COLO829 (cell line): ENCODE results near the gene ZNF485.
"Not testable (repeated sequence)": the region's sequence is repeated elsewhere in the genome, so short reads cannot be mapped to it uniquely, and the experiment has no call there.

ENCODE experiments used
- DNase-seq: peaks from one replicate; pipeline ENCODE4 v3.0.0; 2012; ENCODE audit warnings: low spot score

ZNF485 gene

GRCh38 chr10:43606323-43607198, at the start of gene ZNF485:
ZNF485 (plus strand) TSS chr10:43606438; CDS start chr10:43607051, 613 bp downstream.
- peak; percentile 54 for DNase-seq

DNA sequence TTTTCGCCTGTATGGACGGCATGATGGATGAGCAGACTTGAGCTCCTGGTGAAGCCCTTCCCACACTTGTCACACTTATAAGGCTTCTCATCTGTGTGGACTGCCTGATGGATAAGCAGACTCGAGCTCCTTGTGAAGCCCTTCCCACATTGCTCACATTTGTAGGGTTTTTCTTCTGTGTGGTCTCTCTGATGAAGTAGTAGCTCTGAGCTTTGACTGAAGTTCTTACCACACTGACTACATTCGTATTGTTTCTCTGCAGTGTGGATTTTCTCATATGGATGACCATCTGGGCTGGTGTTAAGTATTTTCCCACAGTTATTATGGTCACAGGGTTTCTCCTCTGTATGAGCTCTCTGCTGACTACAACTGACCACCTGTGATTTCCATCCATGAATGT, 49.0 kb upstream of the ZNF485 start:
- no peak for DNase-seq

GRCh38 chr10:43569681-43570080, 36.6 kb upstream of the ZNF485 start:
- DNase-seq, result no peak

- DNase-seq, result no peak
Observed at GRCh38 chr10:43570971-43571370, 35.3 kb upstream of the ZNF485 start.

DNA sequence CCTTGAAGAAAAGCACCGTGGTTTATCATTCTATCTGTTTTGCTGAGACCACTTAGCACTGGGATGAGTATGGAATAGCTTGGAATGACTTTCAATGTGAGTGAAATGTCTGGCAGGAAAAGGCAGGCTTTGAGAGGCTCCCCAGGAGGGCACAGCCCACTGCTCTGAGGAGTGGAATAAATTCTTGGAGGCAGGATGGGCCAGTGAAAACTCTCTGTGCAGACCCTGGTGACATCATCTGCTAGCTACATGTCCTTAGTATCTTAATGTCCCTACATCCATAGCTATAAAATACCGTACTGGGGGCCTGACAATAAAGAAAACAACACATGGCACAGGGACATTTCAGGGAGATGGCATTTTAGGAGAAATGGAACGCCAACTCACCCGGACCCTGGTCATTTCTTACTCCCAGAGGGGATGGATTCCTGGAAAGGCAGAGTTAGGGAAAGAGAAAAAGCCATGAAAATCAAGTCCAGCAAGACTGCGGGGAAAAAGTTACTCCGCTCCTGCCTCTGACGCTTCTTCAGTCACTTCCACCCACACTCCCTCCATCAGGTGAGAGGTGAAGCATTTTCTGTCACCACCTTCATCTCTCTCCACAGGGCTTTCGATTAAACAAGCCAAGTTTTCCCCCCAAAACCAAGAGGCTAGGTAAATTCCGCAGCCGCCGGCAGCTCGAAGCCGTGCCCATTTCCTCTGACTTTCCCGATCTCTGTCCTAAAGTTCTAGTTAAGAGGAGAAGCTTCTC, 32.8 kb upstream of the ZNF485 start:
- no peak for DNase-seq

DNA sequence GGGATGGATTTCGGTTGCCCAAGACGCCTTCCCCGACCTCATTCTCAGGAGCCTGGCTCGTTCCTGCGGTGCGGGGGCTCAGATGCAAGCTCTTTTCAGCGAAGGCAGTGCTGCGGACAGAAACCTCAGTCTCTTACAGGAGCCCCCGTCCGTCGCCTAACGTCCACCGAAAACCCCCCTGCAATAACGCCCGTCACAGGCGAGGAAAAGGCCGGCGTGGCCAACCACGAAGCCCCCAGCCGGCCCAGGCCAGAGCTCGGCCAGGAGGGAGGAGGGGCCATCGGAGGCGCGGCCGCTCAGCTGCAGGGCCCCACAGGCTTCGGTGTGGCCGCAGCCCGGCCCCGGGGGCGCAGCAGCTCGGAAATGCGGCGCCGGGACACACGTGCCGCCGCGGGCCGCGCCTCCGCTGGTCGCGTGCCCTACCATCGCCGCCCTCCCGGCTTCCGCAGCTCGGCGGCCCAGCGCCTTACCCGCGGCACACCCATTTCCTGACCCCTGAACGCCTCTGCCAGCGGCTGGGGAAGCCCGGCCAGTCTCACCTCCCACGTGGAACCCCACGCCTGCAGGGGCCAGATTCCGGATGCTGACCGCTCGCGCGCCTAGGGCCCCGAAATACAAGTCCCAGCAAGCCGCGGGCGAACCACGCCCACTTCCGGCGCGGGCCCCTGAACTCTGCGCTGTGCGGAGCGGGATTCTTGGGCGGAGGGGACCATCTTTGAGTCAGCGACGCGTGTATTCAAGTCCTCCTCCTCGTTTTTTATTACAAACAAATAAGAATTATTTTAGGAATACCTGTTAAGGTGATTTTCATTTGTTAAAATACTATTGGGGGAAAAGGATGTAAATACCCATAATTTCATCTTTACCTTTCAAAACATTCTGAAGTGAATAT, 32.0 kb upstream of the ZNF485 start, which contains the start of gene ZNF239:
TSS of gene ZNF239 (minus strand) at position 616 of the 892 bp plus-strand sequence. CDS start 16,537 bp downstream, outside the sequence.
- DNase-seq, result no peak

DNA sequence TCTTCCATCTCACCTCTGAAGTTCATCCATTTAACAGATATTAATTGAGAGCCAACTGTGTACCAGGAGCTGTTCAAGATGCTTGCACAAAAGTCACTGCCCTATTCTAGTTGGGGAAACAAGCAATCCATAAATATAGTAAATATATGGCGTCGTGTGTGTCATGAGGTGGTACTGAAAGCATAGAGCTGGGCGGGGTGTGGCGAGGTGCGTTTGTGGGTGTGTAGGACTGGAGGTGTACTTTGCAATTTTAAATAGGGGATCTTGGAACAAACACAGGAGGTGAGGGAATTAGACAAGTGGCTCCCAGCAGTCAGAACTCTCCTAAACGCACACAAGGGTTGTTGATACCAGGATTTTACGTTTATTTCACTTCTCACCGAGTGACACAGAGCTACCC, 31.3 kb upstream of the ZNF485 start:
- no peak for DNase-seq

DNA sequence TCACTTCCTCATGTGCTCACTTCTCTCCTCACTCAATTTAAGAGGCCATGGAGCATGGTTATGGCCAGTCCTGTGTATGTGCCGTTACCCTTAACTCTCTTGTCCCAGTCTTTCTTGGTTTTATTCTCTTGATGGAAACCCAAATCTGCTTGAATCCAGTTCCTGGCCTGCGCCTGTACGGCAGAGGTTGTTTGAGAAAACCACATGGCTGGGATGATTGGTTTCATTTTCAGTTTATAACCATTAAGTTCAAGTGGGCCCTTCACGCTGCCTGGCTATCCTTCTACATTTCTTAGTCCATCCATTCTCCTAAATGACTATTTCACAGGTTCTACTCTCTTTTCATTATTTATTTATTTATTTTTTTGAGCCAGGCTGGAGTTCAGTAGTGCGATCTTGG, 30.2 kb upstream of the ZNF485 start:
- no peak for DNase-seq

GRCh38 chr10:43576580-43576979, 29.7 kb upstream of the ZNF485 start:
- DNase-seq, result no peak

DNA sequence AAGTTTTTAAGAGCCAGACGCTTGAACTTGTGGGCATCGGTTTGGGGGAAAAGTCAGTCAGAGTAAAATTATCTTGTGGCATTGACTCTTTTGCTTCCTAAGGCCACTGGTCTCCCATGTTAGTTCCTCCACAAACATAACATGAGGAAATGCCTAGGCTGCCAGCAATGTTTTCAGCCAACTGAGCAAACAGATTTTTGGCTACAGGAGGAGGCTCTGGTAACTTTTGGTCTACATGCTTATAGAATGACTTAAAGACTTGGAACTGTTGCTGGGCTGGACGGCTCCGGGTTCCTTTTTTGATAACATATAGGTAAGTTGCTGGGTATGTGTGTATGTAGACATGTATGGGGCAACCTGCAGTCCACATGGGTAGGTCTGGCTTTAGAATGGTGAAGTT, 22.2 kb upstream of the ZNF485 start:
- no peak for DNase-seq

- no peak for DNase-seq
Observed at GRCh38 chr10:43585046-43585445, 21.2 kb upstream of the ZNF485 start.

DNA sequence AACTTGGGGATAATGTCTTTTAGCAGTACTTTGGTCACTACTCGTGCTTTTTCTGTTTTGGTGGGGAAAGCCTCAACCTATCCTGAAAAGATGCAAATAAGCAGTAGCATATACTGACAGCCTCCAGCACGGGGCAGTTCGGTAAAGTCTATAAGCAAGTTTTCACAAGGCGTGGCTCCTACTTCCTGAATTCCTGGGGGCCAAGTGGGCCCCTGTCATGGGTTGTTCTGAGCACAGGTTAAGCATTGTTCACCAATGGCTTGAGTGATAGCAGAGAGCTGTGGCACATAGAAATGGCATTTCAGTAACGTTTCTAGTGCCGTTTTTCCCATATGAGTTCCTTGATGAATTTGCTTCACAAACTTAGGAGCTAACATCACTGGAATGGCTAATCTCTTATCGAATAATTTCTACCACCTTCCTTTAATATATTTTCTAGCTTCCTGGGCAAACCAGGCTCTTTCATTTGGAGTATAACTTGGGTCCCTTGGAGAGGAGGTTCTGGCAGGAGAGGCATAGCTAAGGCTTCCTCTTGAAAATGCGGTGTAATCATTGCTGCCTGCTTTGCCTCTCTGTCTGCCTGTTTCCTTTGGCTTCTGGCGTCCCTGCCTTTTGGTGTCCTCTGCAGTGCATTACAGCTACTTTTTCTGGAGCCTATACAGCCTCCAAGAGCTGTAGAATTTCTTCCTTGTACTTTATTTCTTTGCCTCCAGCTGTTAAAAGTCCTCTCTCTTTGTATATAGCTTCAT, 20.1 kb upstream of the ZNF485 start:
- DNase-seq, result no peak

DNA sequence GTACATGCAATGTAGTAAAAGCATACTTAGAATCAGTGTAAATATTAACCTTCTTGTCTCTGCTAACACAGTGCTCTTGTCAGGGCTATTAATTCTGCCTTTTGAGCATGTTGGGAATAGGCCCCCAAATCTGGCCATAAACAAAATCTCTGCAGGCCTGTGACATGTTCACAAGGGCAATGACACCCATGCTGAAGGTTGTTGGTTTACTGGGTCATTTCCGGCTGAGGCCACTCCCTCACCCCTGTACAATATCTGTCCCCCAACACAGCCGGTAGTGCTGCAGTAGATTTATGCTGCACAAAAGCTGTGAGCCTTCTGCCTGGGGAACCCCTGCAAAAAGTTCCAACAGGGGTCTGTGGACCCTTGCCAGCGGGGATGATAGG, 19.5 kb upstream of the ZNF485 start:
- DNase-seq, result not testable (repeated sequence)

DNA sequence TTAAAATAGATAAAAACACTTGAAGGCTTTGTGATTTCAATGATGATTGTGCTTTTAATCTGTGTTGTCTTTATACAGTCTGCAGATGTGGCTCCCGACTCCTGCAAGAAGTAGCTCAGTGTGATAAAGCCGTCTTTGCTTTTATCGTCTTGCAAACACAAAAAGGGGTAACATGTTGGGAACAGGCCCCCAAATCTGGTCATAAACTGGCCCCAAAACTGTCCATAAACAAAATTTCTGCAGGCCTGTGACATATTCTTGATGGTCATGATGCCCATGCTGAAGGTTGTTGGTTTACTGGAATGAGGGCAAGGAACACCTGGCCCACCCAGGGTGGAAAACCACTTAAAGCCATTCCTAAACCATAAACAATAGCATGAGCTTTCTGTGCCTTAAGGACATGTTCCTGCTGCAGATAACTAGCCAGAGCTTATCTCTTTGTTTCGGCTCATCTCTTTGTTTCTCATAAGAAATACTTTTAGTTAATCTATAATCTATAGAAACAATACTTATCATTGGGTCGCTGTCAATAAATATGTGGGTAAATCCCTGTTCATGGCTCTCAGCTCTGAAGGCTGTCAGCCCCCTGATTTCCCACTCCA, 14.8 kb upstream of the ZNF485 start:
- no peak for DNase-seq

DNA sequence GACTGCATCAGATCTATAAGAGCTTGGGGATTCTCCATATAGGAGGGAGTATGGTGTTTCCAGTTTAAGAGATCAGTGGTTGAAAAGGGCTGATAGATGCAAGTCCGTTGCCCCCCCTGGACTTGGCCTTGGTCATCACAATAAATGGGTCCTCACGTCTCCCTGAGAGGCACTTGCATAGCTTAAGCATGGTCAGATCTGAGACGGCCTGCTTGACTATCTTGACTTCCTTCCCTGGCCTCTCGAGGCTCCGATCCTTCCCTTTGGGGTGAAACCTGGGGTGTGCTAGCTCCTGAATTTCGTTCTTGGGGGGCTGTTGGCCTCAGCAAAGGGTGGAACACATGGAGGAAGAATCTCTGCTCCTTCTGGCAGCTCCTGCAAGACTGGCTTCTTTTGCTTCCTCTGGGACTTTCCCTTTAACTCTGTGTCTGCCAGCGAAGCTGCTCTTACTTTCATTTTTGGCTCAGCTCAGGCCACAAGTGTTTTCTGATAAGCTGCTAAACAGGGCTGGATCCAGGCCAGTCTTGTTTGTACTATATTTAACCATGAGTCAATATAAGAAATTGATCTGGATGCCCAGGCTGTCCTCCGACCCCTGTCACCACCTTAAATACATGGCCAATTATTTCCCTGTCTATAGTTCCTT, 11.2 kb upstream of the ZNF485 start:
- DNase-seq, result no peak

- DNase-seq, result no peak
Observed at GRCh38 chr10:43595739-43596298, 10.4 kb upstream of the ZNF485 start.

DNA sequence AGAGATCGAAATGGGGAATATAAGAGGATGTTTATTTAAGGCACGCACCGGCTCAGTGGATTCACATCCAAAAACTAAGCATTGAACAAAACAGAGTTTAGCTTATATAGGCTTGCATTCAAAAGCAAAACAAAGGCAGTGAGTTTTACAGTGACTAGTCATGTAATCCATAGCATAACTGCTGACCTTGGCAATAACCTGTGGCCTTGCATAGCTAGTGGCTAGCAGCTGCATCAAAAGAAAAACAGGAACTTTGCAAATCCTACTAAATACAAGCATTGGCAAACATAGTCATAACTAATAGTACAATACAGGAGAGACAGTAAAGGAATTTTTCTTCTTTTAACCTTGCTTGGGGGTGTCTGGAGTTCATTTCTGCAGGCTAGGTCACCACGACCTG, 9.7 kb upstream of the ZNF485 start:
- DNase-seq, result no peak

- no peak for DNase-seq
Observed at GRCh38 chr10:43598446-43598845, 7.8 kb upstream of the ZNF485 start.

- DNase-seq, result no peak
Observed at GRCh38 chr10:43599333-43599732, 6.9 kb upstream of the ZNF485 start.

GRCh38 chr10:43601576-43601975, 4.7 kb upstream of the ZNF485 start:
- DNase-seq, result not testable (repeated sequence)
